GM06990 (cell line): ENCODE measurements around the gene ZNF831.

Experiments
- DNase-seq: peaks from one replicate; pipeline ENCODE4 v3.0.0-alpha.2; 2011; ENCODE audit not compliant: insufficient read length; ENCODE audit errors: extremely low read depth
- H3K27me3 ChIP-seq: replicated peaks from 2 replicates; pipeline ENCODE4 v1.6.0; 2011; ENCODE audit warnings: low read length; ENCODE audit not compliant: control insufficient read depth, insufficient read depth
- H3K36me3 ChIP-seq: 2 replicates; pipeline ENCODE4 v1.5.1; 2011; ENCODE audit warnings: low read length; ENCODE audit not compliant: control insufficient read depth, insufficient read depth
- H3K4me3 ChIP-seq: replicated peaks from 2 replicates; pipeline ENCODE4 v1.5.1; 2011; ENCODE audit warnings: low read depth, mild to moderate bottlenecking, control low read depth, low read length
- CTCF ChIP-seq: IDR thresholded peaks from 2 replicates; pipeline ENCODE4 v1.5.1; 2011; ENCODE audit warnings: low read length, control low read depth, mild to moderate bottlenecking, inconsistent platforms; ENCODE audit not compliant: insufficient read depth, poor library complexity, severe bottlenecking

ZNF831 gene

DNA sequence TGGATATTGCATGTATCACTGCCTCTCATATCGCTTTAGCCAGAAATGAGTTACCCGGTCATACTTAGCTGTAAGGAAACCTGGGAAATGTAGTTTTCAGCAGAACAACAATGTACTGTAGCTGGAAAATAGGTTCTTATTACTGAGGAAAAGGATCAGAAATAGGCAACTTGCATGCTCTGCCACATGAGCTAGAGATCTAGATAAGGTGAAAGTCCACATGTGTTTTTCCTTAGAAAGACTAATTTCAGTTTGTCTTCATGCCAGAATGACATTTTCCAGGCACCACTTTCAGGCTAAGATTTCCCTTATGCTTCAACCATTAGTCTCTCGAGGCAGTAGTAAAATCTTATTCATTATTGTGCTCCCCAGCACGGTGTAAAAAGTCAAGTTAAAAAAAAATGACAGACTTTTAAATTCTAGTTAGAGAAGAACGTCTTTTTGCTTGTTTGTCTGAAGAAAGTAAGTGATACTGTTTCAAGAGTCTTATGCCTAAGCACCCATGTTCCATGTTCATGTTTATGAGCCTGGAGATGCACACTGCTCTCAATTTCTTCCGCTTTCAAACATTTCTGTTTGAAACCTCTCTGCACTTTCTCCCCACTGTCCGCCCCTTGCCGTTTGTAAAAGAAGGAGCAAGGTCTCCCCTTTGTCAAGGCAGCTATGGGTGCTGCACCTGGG, 67.6 kb downstream of the ZNF831 start:
- Histone ChIP-seq H3K27me3 (no peaks in the 10 kb centered on the region), H3K4me3 (no peak overlapping the region), H3K36me3 (no peaks in the 10 kb centered on the region)
- DNase-seq, result no peak
- TF ChIP-seq CTCF, result no peak

DNA sequence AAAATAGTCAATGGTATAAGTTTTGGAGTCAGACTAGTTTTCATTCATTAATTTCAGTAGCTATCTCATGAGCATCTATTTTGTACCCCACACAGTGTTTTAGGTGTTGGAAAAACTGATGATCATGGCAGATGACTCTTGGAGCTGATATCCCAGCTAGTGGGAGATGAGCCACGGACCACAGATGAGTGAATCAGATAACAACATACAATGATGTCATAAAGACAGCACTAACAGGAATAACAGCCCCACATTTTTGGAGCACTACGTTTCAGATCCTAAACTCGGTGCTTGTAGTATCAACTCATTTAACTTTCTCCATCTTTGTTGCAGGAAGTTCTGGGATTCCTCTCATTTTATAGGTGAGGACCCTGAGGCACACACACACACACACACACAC, 69.0 kb downstream of the ZNF831 start:
- no peaks in the 10 kb centered on the region for H3K36me3 ChIP-seq
- no peaks in the 10 kb centered on the region for H3K27me3 ChIP-seq
- DNase-seq, result no peak
- H3K4me3 ChIP-seq, result no peak overlapping the region
- no peak for TF ChIP-seq CTCF

DNA sequence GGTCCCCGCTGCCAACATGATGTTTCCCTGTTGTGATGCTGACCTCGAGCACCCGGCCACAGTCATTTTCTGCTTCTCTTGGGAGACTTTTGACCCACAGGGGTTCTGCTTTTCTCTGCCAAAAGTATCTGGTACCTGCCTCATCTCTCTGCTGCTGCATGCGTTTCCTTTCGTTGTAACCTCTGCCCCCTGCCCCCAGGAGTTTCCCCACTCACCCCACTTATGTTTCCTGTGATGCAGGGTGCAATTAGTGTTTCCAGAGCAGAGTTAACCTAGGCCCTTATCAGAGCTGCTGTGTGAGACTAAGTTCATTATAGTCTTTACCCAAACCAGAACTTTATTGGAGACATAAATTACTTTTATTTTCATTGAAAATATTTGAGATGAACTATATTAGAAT, 71.6 kb downstream of the ZNF831 start:
- no peak overlapping the region for H3K4me3 ChIP-seq
- no peak for DNase-seq
- H3K27me3 ChIP-seq, result no peaks in the 10 kb centered on the region
- H3K36me3 ChIP-seq, result no peaks in the 10 kb centered on the region
- no peak for TF ChIP-seq CTCF

DNA sequence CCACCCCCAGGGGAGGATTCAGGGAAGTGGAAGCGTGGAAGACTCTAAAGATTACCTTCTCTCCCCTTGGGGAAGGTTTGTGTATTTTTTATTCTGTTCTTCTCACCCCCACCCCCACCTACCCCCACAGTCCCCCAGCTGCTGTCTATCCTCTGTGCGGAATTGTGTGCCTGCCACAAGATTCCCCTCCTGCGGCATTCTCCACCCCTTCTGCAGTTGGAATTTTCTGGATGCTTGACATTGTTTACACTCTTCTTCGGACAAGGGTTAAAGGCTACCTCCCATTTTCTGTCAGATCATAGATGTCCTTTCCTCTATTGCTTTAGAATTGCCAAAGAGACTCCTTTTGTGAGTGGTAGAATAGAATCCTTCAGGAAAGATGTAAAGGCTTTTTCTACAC, 76.4 kb downstream of the ZNF831 start:
- no peak for TF ChIP-seq CTCF
- no peak for DNase-seq
- Histone ChIP-seq H3K36me3 (no peaks in the 10 kb centered on the region), H3K4me3 (no peak overlapping the region), H3K27me3 (no peaks in the 10 kb centered on the region)

GRCh38 chr20:59242714-59243626, 79.3 kb downstream of the ZNF831 start:
- no peaks in the 10 kb centered on the region for H3K36me3 ChIP-seq
- TF ChIP-seq CTCF, result no peak
- H3K4me3 ChIP-seq, result no peak overlapping the region
- no peak for DNase-seq
- H3K27me3 ChIP-seq, result no peaks in the 10 kb centered on the region
